ENCODE measurements around the gene ESR1. TPM values are rescaled to one million over a fixed set of nuclear protein-coding genes. Genes with fewer than 3 reads are reported as not detected.

ESR1 gene
- total and polyA plus RNA-seq, 9 of the 15 experiments (the other 6 are each of a cell fraction or from before 2014, with no cell fraction given), result 0.03 to 0.27 (median 0.08) TPM; not detected in 1

DNA sequence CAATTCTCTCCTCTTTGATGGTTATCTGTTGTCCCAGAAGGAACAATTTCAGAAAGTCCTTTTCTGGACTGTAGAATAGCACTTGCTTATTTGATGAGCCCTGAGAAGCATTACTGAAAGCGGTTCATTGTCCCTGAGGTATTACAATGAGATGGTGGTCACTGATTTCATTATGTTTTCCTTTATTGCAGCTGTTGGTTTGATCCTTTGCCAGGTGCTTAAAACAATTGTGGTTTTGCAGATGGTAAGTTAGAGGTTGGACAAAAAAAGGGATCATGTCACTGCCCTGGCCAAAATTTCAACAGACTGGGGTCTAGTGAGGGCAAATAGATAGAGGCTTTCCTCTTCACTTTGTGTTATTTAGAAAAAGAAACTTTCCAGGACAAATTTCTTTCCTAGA lies 61.9 kb downstream of the ESR1 start:
- Histone ChIP-seq H3K36me3 (ENCODE audit: control insufficient read depth, insufficient read depth, low read length) (no peaks in the 10 kb centered on the region), H3K9me1 (ENCODE audit: control insufficient read depth, insufficient read depth, low read length) (no peaks in the 10 kb centered on the region), H3K27me3 (ENCODE audit: control insufficient read depth in 2 of 2, insufficient read depth in 2 of 2, low read length in 2 of 2) (no peaks in the 10 kb centered on the region), H3K4me2 (ENCODE audit: insufficient read depth, low read length) (no peak overlapping the region), H3K9me3 (replicated peaks; ENCODE audit: control insufficient read depth, insufficient read depth, low read depth, low read length) (no peaks in the 10 kb centered on the region), H3K4me3 (no peak overlapping the region), H4K20me1 (replicated peaks; ENCODE audit: control insufficient read depth, insufficient read depth, low read length) (no peaks in the 10 kb centered on the region), H3K27ac (ENCODE audit: extremely low read depth, low read depth, low read length) (no peak overlapping the region), H3K79me2 (ENCODE audit: control insufficient read depth, insufficient read depth, low read length) (no peaks in the 10 kb centered on the region), H2AFZ (ENCODE audit: low read depth, low read length) (no peak overlapping the region), H3K4me1 (replicated peaks in 1 of 2; ENCODE audit: control insufficient read depth in 2 of 2, insufficient read depth in 2 of 2, low read length in 2 of 2) (no peaks in the 10 kb centered on the region), H3K9ac (ENCODE audit: insufficient read depth in 1 of 2, low read depth in 2 of 2, low read length in 2 of 2) (no peak overlapping the region)
- BruUV-seq (replicated peaks), result no TSS peak
- ChIA-PET CTCF (ENCODE audit: low intra/inter-chr PET ratio) (no interaction called here), POLR2A (no interaction called here)
- DNase-seq (ENCODE audit: extremely low read depth in 1 of 4, low spot score in 3 of 4) (no peak), FAIRE-seq (no peak), ATAC-seq (no peak)
- WGBS (ENCODE audit: insufficient coverage, low coverage, missing lambda C conversion rate), result 0% methylated on average over 1 of the region's 1 CpG
- in situ Hi-C loops (cut with MboI) (no loop called here), intact Hi-C loops (cut with micrococcal nuclease) (no loop called here)
- TF ChIP-seq SMARCB1 (IDR thresholded peaks at IDR 0.05; ENCODE audit: insufficient read length, low read depth) (no peak), MTA1 (IDR thresholded peaks at IDR 0.05; ENCODE audit: borderline replicate concordance) (no peak), TFAM (CRISPR knock-in tag; conservative IDR thresholded peaks at IDR 0.05) (no peak), NR2C2 (CRISPR knock-in tag; IDR thresholded peaks at IDR 0.05) (no peak), NR2C2 (tag; IDR thresholded peaks at IDR 0.05) (no peak), ZNF77 (CRISPR knock-in tag; IDR thresholded peaks at IDR 0.05) (no peak), ZNF174 (CRISPR knock-in tag; IDR thresholded peaks at IDR 0.05) (no peak), HMGN3 (IDR thresholded peaks at IDR 0.05; ENCODE audit: borderline replicate concordance, extremely low read depth, insufficient read length, low read depth, low read length) (no peak), ZNF311 (CRISPR knock-in tag; IDR thresholded peaks at IDR 0.05) (no peak), DACH1 (IDR thresholded peaks at IDR 0.05; ENCODE audit: partially characterized antibody) (no peak), NFRKB (IDR thresholded peaks at IDR 0.05; ENCODE audit: low read depth) (no peak), RCOR1 (IDR thresholded peaks at IDR 0.05; ENCODE audit: borderline replicate concordance in 1 of 2, low read depth in 2 of 2, low read length in 2 of 2) (no peak), KAT2B (IDR thresholded peaks at IDR 0.05; ENCODE audit: low read depth, low read length) (no peak), KDM5B (IDR thresholded peaks at IDR 0.05; ENCODE audit: insufficient replicate concordance, low read depth, low read length) (no peak)
- TF ChIP-seq, protein P1, sequence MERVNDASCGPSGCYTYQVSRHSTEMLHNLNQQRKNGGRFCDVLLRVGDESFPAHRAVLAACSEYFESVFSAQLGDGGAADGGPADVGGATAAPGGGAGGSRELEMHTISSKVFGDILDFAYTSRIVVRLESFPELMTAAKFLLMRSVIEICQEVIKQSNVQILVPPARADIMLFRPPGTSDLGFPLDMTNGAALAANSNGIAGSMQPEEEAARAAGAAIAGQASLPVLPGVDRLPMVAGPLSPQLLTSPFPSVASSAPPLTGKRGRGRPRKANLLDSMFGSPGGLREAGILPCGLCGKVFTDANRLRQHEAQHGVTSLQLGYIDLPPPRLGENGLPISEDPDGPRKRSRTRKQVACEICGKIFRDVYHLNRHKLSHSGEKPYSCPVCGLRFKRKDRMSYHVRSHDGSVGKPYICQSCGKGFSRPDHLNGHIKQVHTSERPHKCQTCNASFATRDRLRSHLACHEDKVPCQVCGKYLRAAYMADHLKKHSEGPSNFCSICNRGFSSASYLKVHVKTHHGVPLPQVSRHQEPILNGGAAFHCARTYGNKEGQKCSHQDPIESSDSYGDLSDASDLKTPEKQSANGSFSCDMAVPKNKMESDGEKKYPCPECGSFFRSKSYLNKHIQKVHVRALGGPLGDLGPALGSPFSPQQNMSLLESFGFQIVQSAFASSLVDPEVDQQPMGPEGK (CRISPR knock-in tag; IDR thresholded peaks at IDR 0.05; ENCODE audit: borderline replicate concordance), result no peak
- TF ChIP-seq, protein P2, sequence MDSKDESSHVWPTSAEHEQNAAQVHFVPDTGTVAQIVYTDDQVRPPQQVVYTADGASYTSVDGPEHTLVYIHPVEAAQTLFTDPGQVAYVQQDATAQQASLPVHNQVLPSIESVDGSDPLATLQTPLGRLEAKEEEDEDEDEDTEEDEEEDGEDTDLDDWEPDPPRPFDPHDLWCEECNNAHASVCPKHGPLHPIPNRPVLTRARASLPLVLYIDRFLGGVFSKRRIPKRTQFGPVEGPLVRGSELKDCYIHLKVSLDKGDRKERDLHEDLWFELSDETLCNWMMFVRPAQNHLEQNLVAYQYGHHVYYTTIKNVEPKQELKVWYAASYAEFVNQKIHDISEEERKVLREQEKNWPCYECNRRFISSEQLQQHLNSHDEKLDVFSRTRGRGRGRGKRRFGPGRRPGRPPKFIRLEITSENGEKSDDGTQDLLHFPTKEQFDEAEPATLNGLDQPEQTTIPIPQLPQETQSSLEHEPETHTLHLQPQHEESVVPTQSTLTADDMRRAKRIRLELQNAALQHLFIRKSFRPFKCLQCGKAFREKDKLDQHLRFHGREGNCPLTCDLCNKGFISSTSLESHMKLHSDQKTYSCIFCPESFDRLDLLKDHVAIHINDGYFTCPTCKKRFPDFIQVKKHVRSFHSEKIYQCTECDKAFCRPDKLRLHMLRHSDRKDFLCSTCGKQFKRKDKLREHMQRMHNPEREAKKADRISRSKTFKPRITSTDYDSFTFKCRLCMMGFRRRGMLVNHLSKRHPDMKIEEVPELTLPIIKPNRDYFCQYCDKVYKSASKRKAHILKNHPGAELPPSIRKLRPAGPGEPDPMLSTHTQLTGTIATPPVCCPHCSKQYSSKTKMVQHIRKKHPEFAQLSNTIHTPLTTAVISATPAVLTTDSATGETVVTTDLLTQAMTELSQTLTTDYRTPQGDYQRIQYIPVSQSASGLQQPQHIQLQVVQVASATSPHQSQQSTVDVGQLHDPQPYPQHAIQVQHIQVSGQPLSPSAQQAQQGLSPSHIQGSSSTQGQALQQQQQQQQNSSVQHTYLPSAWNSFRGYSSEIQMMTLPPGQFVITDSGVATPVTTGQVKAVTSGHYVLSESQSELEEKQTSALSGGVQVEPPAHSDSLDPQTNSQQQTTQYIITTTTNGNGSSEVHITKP (IDR thresholded peaks at IDR 0.05; ENCODE audit: partially characterized antibody), result no peak
- TF ChIP-seq, protein P3, sequence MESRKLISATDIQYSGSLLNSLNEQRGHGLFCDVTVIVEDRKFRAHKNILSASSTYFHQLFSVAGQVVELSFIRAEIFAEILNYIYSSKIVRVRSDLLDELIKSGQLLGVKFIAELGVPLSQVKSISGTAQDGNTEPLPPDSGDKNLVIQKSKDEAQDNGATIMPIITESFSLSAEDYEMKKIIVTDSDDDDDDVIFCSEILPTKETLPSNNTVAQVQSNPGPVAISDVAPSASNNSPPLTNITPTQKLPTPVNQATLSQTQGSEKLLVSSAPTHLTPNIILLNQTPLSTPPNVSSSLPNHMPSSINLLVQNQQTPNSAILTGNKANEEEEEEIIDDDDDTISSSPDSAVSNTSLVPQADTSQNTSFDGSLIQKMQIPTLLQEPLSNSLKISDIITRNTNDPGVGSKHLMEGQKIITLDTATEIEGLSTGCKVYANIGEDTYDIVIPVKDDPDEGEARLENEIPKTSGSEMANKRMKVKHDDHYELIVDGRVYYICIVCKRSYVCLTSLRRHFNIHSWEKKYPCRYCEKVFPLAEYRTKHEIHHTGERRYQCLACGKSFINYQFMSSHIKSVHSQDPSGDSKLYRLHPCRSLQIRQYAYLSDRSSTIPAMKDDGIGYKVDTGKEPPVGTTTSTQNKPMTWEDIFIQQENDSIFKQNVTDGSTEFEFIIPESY (CRISPR knock-in tag; IDR thresholded peaks at IDR 0.05), result no peak
